Stomach smooth muscle (tissue), 2 donors: Measurements from ENCODE around the gene PDE4B.
A peak's percentile ranks its signal among the peaks of the same experiment; 100 is the strongest.

Experiments
- H3K27ac ChIP-seq: one replicate; pipeline ENCODE4 v1.7.0; 2013; ENCODE audit warnings: mild to moderate bottlenecking, low read length, inconsistent platforms
- H3K27me3 ChIP-seq, 2 donors: one replicate each; pipeline ENCODE4 v1.7.0; 2013; ENCODE audit warnings: low read length in 2 of 2; ENCODE audit not compliant: insufficient read depth in 2 of 2, control insufficient read depth in 1 of 2
- H3K36me3 ChIP-seq, 2 donors: one replicate each; pipeline ENCODE4 v1.7.0; 2013; ENCODE audit warnings: low read length in 2 of 2; ENCODE audit not compliant: control insufficient read depth in 2 of 2, insufficient read depth in 2 of 2
- H3K4me1 ChIP-seq: one replicate; pipeline ENCODE4 v1.7.0; 2013; ENCODE audit warnings: low read length; ENCODE audit not compliant: control insufficient read depth, insufficient read depth
- H3K4me3 ChIP-seq, 2 donors: one replicate each; pipeline ENCODE4 v1.7.0; 2013; ENCODE audit warnings: low read length in 2 of 2
- H3K9ac ChIP-seq, 2 donors: one replicate each; pipeline ENCODE4 v1.7.0; 2013; ENCODE audit warnings: low read length in 2 of 2, mild to moderate bottlenecking in 1 of 2
- H3K9me3 ChIP-seq, 2 donors: one replicate each; pipeline ENCODE4 v1.7.0; 2013; ENCODE audit warnings: low read length in 2 of 2; ENCODE audit not compliant: control insufficient read depth in 2 of 2
- donor health status: healthy.
- donor health status: Pancreatic carcinoma.

Gene PDE4B

GRCh38 chr1:66368261-66368660 is 575.6 kb downstream of the PDE4B start:
- Histone ChIP-seq H3K9ac (no peak overlapping the region), H3K4me3 (no peak overlapping the region), H3K27me3 (no peaks in the 10 kb centered on the region), H3K36me3 (peaks cover 27 to 39% of the 10 kb centered on the region in 2 donors), H3K9me3 (no peaks in the 10 kb centered on the region), H3K27ac (no peak overlapping the region), H3K4me1 (peaks cover 8% of the 10 kb centered on the region)

- no peak overlapping the region for H3K4me3 ChIP-seq
- H3K36me3 ChIP-seq = peaks cover 26 to 36% of the 10 kb centered on the region in 2 donors
- H3K27ac ChIP-seq = no peak overlapping the region
- no peaks in the 10 kb centered on the region for H3K27me3 ChIP-seq
- H3K9ac ChIP-seq = no peak overlapping the region
- H3K4me1 ChIP-seq = peaks cover 8% of the 10 kb centered on the region
- no peaks in the 10 kb centered on the region for H3K9me3 ChIP-seq
These were observed 577.8 kb downstream of the PDE4B start for GRCh38 chr1:66370462-66370971.

DNA sequence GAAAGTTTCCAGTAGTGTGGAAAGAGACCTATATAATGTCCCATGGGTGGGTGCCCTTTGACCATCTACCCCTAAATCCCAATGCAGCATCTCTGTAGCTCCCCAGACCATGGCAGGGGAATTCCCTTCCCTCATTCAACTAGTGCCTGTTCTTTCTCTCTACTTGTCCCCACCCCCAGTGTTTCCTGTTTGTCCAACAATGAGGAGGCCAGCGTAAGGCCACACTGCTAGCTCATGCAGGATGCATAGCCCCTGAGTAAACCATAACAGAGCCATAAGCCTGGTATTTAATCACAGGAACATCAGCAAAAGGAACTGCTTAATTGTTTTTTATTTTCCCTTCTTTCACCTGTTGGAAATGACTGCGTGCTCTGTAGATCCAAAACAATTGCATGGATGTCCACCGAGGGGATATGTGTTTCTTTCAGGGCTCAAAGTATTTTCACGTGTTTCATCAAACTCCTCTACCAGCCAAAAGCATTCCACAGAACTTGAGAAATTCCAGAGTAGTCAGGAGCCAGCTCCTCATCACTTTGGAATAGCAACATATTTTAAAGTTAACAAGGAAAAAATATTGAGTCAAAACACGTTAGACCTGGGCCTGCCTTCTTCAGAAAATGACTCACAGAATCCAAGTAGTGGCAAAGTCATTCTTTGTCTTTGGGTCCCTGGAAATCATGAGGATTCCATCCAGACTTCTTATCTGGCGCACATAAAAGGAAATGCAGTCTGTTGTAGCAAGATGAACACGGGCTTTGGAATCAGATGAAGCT is 578.7 kb downstream of the PDE4B start:
- Histone ChIP-seq H3K36me3 (peaks cover 24 to 32% of the 10 kb centered on the region in 2 donors), H3K4me1 (peaks cover 8% of the 10 kb centered on the region), H3K27me3 (no peaks in the 10 kb centered on the region), H3K9ac (no peak overlapping the region), H3K27ac (peak overlapping the region; percentile 25), H3K9me3 (no peaks in the 10 kb centered on the region), H3K4me3 (peak overlapping the region in 1 of 2 donors; percentile 16)

DNA sequence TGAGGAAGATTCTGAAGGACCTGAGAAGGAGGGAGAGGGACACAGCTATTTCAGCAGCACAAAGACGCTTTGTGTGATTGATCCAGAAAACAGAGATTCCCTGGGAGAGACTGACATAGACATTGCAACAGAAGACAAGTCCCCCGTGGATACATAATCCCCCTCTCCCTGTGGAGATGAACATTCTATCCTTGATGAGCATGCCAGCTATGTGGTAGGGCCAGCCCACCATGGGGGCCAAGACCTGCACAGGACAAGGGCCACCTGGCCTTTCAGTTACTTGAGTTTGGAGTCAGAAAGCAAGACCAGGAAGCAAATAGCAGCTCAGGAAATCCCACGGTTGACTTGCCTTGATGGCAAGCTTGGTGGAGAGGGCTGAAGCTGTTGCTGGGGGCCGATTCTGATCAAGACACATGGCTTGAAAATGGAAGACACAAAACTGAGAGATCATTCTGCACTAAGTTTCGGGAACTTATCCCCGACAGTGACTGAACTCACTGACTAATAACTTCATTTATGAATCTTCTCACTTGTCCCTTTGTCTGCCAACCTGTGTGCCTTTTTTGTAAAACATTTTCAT is 579.9 kb downstream of the PDE4B start:
- Histone ChIP-seq H3K4me3 (no peak overlapping the region), H3K27me3 (no peaks in the 10 kb centered on the region), H3K4me1 (peaks cover 8% of the 10 kb centered on the region), H3K27ac (no peak overlapping the region), H3K9ac (no peak overlapping the region), H3K36me3 (peaks cover 23 to 26% of the 10 kb centered on the region in 2 donors), H3K9me3 (no peaks in the 10 kb centered on the region)

DNA sequence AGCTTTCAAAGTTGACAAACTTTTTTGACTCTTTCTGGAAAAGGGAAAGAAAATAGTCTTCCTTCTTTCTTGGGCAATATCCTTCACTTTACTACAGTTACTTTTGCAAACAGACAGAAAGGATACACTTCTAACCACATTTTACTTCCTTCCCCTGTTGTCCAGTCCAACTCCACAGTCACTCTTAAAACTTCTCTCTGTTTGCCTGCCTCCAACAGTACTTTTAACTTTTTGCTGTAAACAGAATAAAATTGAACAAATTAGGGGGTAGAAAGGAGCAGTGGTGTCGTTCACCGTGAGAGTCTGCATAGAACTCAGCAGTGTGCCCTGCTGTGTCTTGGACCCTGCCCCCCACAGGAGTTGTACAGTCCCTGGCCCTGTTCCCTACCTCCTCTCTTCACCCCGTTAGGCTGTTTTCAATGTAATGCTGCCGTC is 580.5 kb downstream of the PDE4B start:
- H3K4me1 ChIP-seq = peaks cover 8% of the 10 kb centered on the region
- H3K9me3 ChIP-seq = no peaks in the 10 kb centered on the region
- H3K4me3 ChIP-seq = no peak overlapping the region
- peaks cover 21 to 22% of the 10 kb centered on the region in 2 donors for H3K36me3 ChIP-seq
- no peak overlapping the region for H3K27ac ChIP-seq
- H3K27me3 ChIP-seq = no peaks in the 10 kb centered on the region
- H3K9ac ChIP-seq = no peak overlapping the region

GRCh38 chr1:66374148-66374547 is 581.5 kb downstream of the PDE4B start:
- no peak overlapping the region for H3K9ac ChIP-seq
- no peak overlapping the region for H3K27ac ChIP-seq
- H3K27me3 ChIP-seq = no peaks in the 10 kb centered on the region
- H3K9me3 ChIP-seq = no peaks in the 10 kb centered on the region
- H3K36me3 ChIP-seq = peaks cover 14 to 15% of the 10 kb centered on the region in 2 donors
- H3K4me1 ChIP-seq = peaks cover 8% of the 10 kb centered on the region
- no peak overlapping the region for H3K4me3 ChIP-seq

GRCh38 chr1:66374561-66375111 is 581.9 kb downstream of the PDE4B start:
- Histone ChIP-seq H3K9ac (no peak overlapping the region), H3K9me3 (no peaks in the 10 kb centered on the region), H3K27ac (no peak overlapping the region), H3K4me1 (peaks cover 8% of the 10 kb centered on the region), H3K36me3 (peaks cover 10 to 12% of the 10 kb centered on the region in 2 donors), H3K4me3 (no peak overlapping the region), H3K27me3 (no peaks in the 10 kb centered on the region)

DNA sequence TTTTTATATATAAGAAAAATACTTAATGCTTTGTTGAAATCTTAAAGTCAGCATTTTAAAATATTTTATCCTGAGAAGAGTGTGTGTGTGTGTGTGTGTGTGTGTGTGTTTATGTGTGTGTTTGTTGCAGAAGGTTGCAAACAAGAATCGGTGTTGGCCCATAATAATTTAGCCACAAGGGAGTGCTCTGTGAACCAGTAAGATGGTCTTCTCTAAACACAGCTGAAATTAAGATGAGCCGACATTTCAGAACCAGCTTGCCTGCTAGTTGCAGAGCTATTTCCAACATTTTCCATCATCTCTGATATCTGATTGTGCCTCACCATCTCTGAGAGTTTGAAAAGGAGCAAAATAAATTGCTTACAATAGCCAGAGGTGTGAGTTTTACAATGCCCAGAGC is 582.4 kb downstream of the PDE4B start:
- Histone ChIP-seq H3K27ac (no peak overlapping the region), H3K27me3 (no peaks in the 10 kb centered on the region), H3K4me1 (peaks cover 8% of the 10 kb centered on the region), H3K9me3 (no peaks in the 10 kb centered on the region), H3K9ac (no peak overlapping the region), H3K4me3 (no peak overlapping the region), H3K36me3 (peaks cover 10 to 12% of the 10 kb centered on the region in 2 donors)

GRCh38 chr1:66380452-66381212 is 587.9 kb downstream of the PDE4B start:
- Histone ChIP-seq H3K4me1 (no peaks in the 10 kb centered on the region), H3K27ac (no peak overlapping the region), H3K27me3 (no peaks in the 10 kb centered on the region), H3K4me3 (no peak overlapping the region), H3K9ac (no peak overlapping the region), H3K36me3 (no peaks in the 10 kb centered on the region), H3K9me3 (peaks cover 0 to under 1% of the 10 kb centered on the region in 2 donors)

DNA sequence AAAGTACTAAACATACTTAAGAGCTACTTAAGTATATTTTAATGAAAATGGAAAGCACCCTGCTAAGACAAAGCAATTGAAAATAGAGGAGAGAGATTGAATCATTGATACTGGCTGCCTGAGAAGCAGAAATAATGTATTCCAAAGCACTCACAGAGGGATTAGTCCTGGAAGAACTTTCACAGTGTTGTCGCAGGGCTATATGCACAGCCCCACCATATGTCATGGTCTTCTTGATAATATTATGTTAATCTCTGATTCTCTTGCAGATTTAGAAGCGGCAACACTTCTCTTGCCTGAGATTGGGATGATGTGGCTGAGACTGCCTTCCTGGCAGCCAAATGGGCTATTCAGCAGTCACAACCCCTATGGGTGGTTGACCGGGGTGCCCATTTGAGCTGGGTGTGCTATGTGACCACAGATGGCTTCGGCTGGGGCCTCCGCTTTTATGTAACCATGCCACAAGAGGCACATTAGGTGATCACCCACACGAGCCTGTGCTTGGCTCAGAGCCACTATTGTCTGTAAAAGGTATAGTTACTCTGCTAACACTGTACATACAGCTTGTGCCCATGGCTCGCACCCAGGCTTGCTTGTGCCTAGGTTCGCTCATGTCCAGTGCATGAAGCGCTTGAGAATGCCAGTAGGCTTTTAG is 589.1 kb downstream of the PDE4B start:
- no peak overlapping the region for H3K9ac ChIP-seq

More for the DNA sequence above, 589.1 kb downstream of the PDE4B start:
- Histone ChIP-seq H3K9me3 (peaks cover 0 to 5% of the 10 kb centered on the region in 2 donors), H3K27me3 (no peaks in the 10 kb centered on the region), H3K36me3 (no peaks in the 10 kb centered on the region), H3K4me3 (no peak overlapping the region), H3K27ac (no peak overlapping the region), H3K4me1 (no peaks in the 10 kb centered on the region)
